ENCODE data around the gene SMIM41. TPM values are rescaled to one million over a fixed set of nuclear protein-coding genes. Genes with fewer than 3 reads are reported as not detected.

The SMIM41 gene
- total and polyA plus RNA-seq, 10 of the 15 experiments (the other 5 are each of a cell fraction or from before 2014, with no cell fraction given) = not detected

- TF ChIP-seq LARP7 (IDR thresholded peaks at IDR 0.05) (peak; percentile 90), ZBTB4 (CRISPR knock-in tag; IDR thresholded peaks at IDR 0.05) (no peak), SMARCA5 (IDR thresholded peaks at IDR 0.05) (peak; percentile 82), E4F1 (IDR thresholded peaks at IDR 0.05; ENCODE audit: borderline replicate concordance, partially characterized antibody) (no peak), REST (IDR thresholded peaks at IDR 0.05; ENCODE audit: low read depth, low read length) (no peak), FOXK2 (IDR thresholded peaks at IDR 0.05) (no peak), SMC3 (IDR thresholded peaks at IDR 0.05; ENCODE audit: borderline replicate concordance, low read length) (no peak), MLLT1 (IDR thresholded peaks at IDR 0.05) (no peak; the same call in none of the 2 replicates), MXI1 (IDR thresholded peaks at IDR 0.05; ENCODE audit: low read depth, low read length) (peak; percentile 27; the same call in 1 of the 2 replicates), RCOR1 (conservative IDR thresholded peaks at IDR 0.05; ENCODE audit: low read depth, low read length) (no peak), CHD4 (IDR thresholded peaks at IDR 0.05) (no peak), TCF3 (IDR thresholded peaks at IDR 0.05; ENCODE audit: borderline replicate concordance, insufficient read depth, low read depth, low read length) (0 out of 2 replicates have a peak, but pooled peaks have one; percentile 53), PAX8 (IDR thresholded peaks at IDR 0.05) (no peak), STAT3 (IDR thresholded peaks at IDR 0.05; ENCODE audit: low read depth, low read length) (no peak), ZNF217 (IDR thresholded peaks at IDR 0.05) (no peak)
Observed at GRCh38 chr12:52050758-52051541, 28.6 kb upstream of the SMIM41 start, which contains the start of gene NR4A1 (continued).
